ENCODE results near the gene PYGM.

GRCh38 chr11:64762674-64763525 is 3.1 kb upstream of the PYGM start:
- TF ChIP-seq CTCF (conservative IDR thresholded peaks at IDR 0.05) (no peak), ZFX (IDR thresholded peaks at IDR 0.05) (no peak)
